Measurements from ENCODE around the gene HSDL1. TPM values are rescaled to one million over a fixed set of nuclear protein-coding genes. Genes with fewer than 3 reads are reported as not detected.
A peak's percentile ranks its signal among the peaks of the same experiment; 100 is the strongest.

HSDL1 gene
- total and polyA plus RNA-seq, 2 of the 4 experiments (the other 2 are of a cell fraction) = 11.6 to 18.3 TPM

DNA sequence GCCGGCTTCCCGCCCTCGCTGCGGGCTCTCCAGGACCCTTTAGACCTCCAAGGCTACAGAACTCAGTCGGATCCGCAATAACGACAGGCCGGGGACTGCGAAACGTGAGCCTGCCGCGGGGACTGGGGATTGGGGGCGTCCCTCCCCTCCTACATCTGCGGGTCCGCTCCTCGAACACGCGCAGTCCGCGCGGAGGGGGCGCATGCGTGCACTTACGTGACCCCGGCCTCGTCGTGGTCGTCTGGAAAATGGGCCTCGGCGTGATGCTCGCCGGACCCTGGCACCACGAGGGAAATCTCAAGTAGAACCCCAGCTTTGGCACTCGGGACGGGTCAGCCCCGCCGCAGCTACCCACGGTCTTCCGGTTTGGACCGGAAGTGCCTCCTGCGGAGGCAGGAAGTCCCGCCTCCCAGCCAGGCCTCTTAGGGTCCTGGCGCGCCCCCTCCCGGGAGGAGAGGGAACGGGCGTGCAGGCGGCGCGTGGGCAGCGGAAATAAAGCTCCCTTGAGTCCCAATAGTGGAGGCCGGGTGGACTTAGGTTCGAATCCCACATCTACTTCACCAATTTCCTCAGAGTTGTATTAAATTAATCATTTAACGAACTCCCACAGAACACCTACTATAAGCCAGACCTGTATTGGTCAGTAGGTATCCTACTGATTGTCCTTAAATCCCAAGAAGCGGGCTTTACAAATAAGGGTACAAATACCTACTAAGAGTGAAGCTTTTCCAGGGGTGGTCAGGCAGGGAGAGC lies 41.9 kb upstream of the HSDL1 start, which contains the start of gene TAF1C:
TAF1C (minus strand) TSS at position 373 of the 753 bp plus-strand sequence. CDS start 2,069 bp downstream, outside the sequence.
- dilution Hi-C loops (cut with HindIII; ENCODE audit: low sequenced_read_pairs, unreplicated experiment) = no loop called here
- Histone ChIP-seq H3K27ac (ENCODE audit: insufficient read depth, low read length) (peak within 1 kb of the TSS; percentile 94), H3K4me1 (ENCODE audit: control insufficient read depth, insufficient read depth, low read length) (peaks cover 3% of the 10 kb centered on the region), H3K79me1 (ENCODE audit: low read depth in 1 of 2, low read length in 2 of 2) (peaks cover 16 to 44% of the 10 kb centered on the region in 2 experiments), H2AFZ (replicated peaks; ENCODE audit: low read length, poor library complexity) (peak within 1 kb of the TSS; percentile 100), H3K14ac (replicated peaks; ENCODE audit: low read depth, low read length) (peak within 1 kb of the TSS; percentile 98), H4K8ac (ENCODE audit: low read depth in 2 of 2, low read length in 2 of 2) (peak within 1 kb of the TSS; percentile 95 to 99), H4K5ac (ENCODE audit: low read depth, low read length) (peak within 1 kb of the TSS; percentile 96), H3K27me3 (ENCODE audit: control insufficient read depth, insufficient read depth, low read length) (no peaks in the 10 kb centered on the region; the same call in 1 of the 2 replicates), H2BK120ac (ENCODE audit: low read depth, low read length) (peak within 1 kb of the TSS; percentile 72; the same call in 1 of the 2 replicates), H2BK5ac (ENCODE audit: low read depth, low read length, poor library complexity, severe bottlenecking) (peak within 1 kb of the TSS; percentile 70), H3K23ac (ENCODE audit: low read depth, low read length) (peak within 1 kb of the TSS; percentile 81; the same call in 1 of the 2 replicates), H2BK15ac (ENCODE audit: low read depth, low read length) (0 out of 3 replicates have a peak within 1 kb of the TSS, but pooled peaks have one; percentile 77), H3K56ac (ENCODE audit: extremely low read depth, insufficient read depth, low read length) (peak within 1 kb of the TSS; percentile 77; the same call in 1 of the 2 replicates), H3K9me3 (ENCODE audit: control insufficient read depth, insufficient read depth, low read length) (no peaks in the 10 kb centered on the region), H3K18ac (ENCODE audit: low read depth, low read length) (peak within 1 kb of the TSS; percentile 66; the same call in 1 of the 2 replicates), H2AK9ac (replicated peaks; ENCODE audit: low read depth, low read length, poor library complexity) (peak within 1 kb of the TSS; percentile 85), H3K4ac (ENCODE audit: low read depth, low read length) (peak within 1 kb of the TSS; percentile 97), H2AK5ac (ENCODE audit: low read depth, low read length) (peak within 1 kb of the TSS; percentile 91), H4K20me1 (ENCODE audit: insufficient read depth, low read length) (0 out of 2 replicates have a peak, but pooled peaks cover 9% of the 10 kb centered on the region), H2BK20ac (ENCODE audit: low read depth, low read length) (no peak within 1 kb of the TSS), H3K4me2 (ENCODE audit: low read depth, low read length) (peak within 1 kb of the TSS; percentile 89), H3K9ac (ENCODE audit: low read depth, low read length) (peak within 1 kb of the TSS; percentile 98), H3K4me3 (ENCODE audit: insufficient read depth, low read depth, low read length) (peak within 1 kb of the TSS; percentile 88), H3K9me1 (ENCODE audit: insufficient read depth, low read length) (peaks cover 6% of the 10 kb centered on the region; the same call in 1 of the 2 replicates), H4K91ac (ENCODE audit: insufficient read depth, low read depth, low read length) (peak within 1 kb of the TSS; percentile 96), H3K36me3 (ENCODE audit: control insufficient read depth, insufficient read depth, low read length) (peaks cover 26% of the 10 kb centered on the region)
- BruUV-seq (replicated peaks) = no TSS peak
- ChIA-PET CTCF (interaction anchor here (0.6 to 2.2 kb wide), 18 partner anchors 8 to 137 kb away, joined by 3 to 24 read pairs (median 3); partner anchors contain the start of gene MBTPS1), POLR2A (ENCODE audit: unreplicated experiment) (interaction anchor here (0.7 to 1.5 kb wide), 2 partner anchors 10 to 176 kb away, joined by 4 to 5 read pairs; no protein-coding TSS in a partner anchor)
- 0% methylated on average over 30 of the region's 55 CpGs; no CpG with 5 or more reads in 1 of the 2 experiments for WGBS, 2 experiments (ENCODE audit: extremely low coverage in 2 of 2, insufficient read length in 1 of 2)
- intact Hi-C loops (cut with micrococcal nuclease) = no loop called here
- in situ Hi-C loops (cut with MboI; ENCODE audit: low sequenced_read_pairs) = no loop called here
- DNase-seq = peak; percentile 93
- ATAC-seq (ENCODE audit: low read depth) = peak; percentile 97
- TF ChIP-seq, protein P1, sequence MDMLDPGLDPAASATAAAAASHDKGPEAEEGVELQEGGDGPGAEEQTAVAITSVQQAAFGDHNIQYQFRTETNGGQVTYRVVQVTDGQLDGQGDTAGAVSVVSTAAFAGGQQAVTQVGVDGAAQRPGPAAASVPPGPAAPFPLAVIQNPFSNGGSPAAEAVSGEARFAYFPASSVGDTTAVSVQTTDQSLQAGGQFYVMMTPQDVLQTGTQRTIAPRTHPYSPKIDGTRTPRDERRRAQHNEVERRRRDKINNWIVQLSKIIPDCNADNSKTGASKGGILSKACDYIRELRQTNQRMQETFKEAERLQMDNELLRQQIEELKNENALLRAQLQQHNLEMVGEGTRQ (IDR thresholded peaks at IDR 0.05; ENCODE audit: low read depth, low read length) = peak; percentile 50; the same call in 1 of the 2 replicates
- peak; percentile 83 for TF ChIP-seq RAD21 (IDR thresholded peaks at IDR 0.05; ENCODE audit: low read length)
- TF ChIP-seq MAFK (IDR thresholded peaks at IDR 0.05; ENCODE audit: low read depth, low read length) = no peak
- TF ChIP-seq CEBPB (IDR thresholded peaks at IDR 0.05; ENCODE audit: low read depth, low read length) = no peak
- TF ChIP-seq MAZ (IDR thresholded peaks at IDR 0.05; ENCODE audit: borderline replicate concordance, low read depth, low read length) = peak; percentile 63; the same call in 1 of the 2 replicates
- TF ChIP-seq, protein P2, sequence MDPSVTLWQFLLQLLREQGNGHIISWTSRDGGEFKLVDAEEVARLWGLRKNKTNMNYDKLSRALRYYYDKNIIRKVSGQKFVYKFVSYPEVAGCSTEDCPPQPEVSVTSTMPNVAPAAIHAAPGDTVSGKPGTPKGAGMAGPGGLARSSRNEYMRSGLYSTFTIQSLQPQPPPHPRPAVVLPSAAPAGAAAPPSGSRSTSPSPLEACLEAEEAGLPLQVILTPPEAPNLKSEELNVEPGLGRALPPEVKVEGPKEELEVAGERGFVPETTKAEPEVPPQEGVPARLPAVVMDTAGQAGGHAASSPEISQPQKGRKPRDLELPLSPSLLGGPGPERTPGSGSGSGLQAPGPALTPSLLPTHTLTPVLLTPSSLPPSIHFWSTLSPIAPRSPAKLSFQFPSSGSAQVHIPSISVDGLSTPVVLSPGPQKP (IDR thresholded peaks at IDR 0.05; ENCODE audit: borderline replicate concordance, low read depth, low read length) = no peak
- no peak for TF ChIP-seq RFX5 (IDR thresholded peaks at IDR 0.05; ENCODE audit: low read depth, low read length)
- no peak for TF ChIP-seq FOS (IDR thresholded peaks at IDR 0.05; ENCODE audit: low read depth, low read length)
- TF ChIP-seq RCOR1 (IDR thresholded peaks at IDR 0.05; ENCODE audit: insufficient replicate concordance, low read length) = peak; percentile 95
- 0 out of 2 replicates have a peak, but pooled peaks have one; percentile 39 for TF ChIP-seq BHLHE40 (IDR thresholded peaks at IDR 0.05; ENCODE audit: low read depth, low read length)
- TF ChIP-seq NFE2L2 (IDR thresholded peaks at IDR 0.05; ENCODE audit: low read depth, low read length) = no peak
- TF ChIP-seq MXI1 (IDR thresholded peaks at IDR 0.05; ENCODE audit: borderline replicate concordance, low read depth, low read length) = peak; percentile 80
- no peak for TF ChIP-seq CHD1 (IDR thresholded peaks at IDR 0.05; ENCODE audit: low read depth, low read length)
